Activated B cell treated with CpG ODN at 0.5 μM for 24 hours (primary cell): ENCODE measurements around the gene SAMM50. TPM values are rescaled to one million over a fixed set of nuclear protein-coding genes. Genes with fewer than 3 reads are reported as not detected.

ENCODE experiments used
- ATAC-seq: fragments of 200-7000 bp; cut with Tn5 transposase; one replicate; pipeline ENCODE4 v1.10.0; 2021; ENCODE audit warnings: low read depth, mild to moderate bottlenecking, moderate library complexity
- CTCF ChIA-PET: fragments of 350-600 bp; sonication (Branson Sonifier 250); formaldehyde crosslinking; loops from one replicate; lab custom pipeline; 2021; ENCODE audit warnings: antibody characterized with exemption; lab: Charles Lee
- POLR2A ChIA-PET: fragments of 350-600 bp; sonication (Branson Sonifier 250); formaldehyde crosslinking; loops from one replicate; lab custom pipeline; 2021; ENCODE audit warnings: antibody characterized with exemption; lab: Charles Lee
- DNase-seq: peaks from one replicate; pipeline ENCODE4 v3.0.0; 2022
- H3K27ac Mint-ChIP-seq: one replicate; pipeline ENCODE4 v1.8.0; 2020; ENCODE audit warnings: mixed read lengths
- H3K27me3 Mint-ChIP-seq: one replicate; pipeline ENCODE4 v1.8.0; 2021; ENCODE audit warnings: mixed read lengths
- H3K36me3 Mint-ChIP-seq: one replicate; pipeline ENCODE4 v1.8.0; 2021; ENCODE audit warnings: low read depth, mixed read lengths
- H3K4me1 Mint-ChIP-seq: one replicate; pipeline ENCODE4 v1.8.0; 2021; ENCODE audit warnings: mixed read lengths
- H3K4me3 Mint-ChIP-seq: one replicate; pipeline ENCODE4 v1.8.0; 2020; ENCODE audit warnings: mild to moderate bottlenecking, mixed read lengths
- H3K9me3 Mint-ChIP-seq: one replicate; pipeline ENCODE4 v1.8.0; 2020; ENCODE audit warnings: mixed read lengths
- CTCF ChIP-seq: fragments of 200-600 bp; IDR thresholded peaks from one replicate; pipeline ENCODE4 v1.8.0; 2022; ENCODE audit warnings: antibody characterized with exemption, mild to moderate bottlenecking
- intact Hi-C: fragments of 100-400 bp; cut with micrococcal nuclease; formaldehyde crosslinking; loops from one replicate; pipeline ENCODE4 v1.15.1; 2024
- total RNA-seq: library from RNA; stranded (reverse); gene quantifications from 2 replicates; pipeline ENCODE4 v1.2.3, GENCODE V29; 2022

Gene SAMM50
- total RNA-seq, 1 donor from 2014 or later = 51.2 TPM

GRCh38 chr22:43992331-43992821 lies 37.1 kb downstream of the SAMM50 start:
- no peak for DNase-seq
- Mint-ChIP-seq H3K9me3 (no peaks in the 10 kb centered on the region), H3K36me3 (peaks cover 88% of the 10 kb centered on the region), H3K4me3 (no peak overlapping the region), H3K27me3 (no peaks in the 10 kb centered on the region), H3K4me1 (peaks cover 41% of the 10 kb centered on the region), H3K27ac (no peak overlapping the region)
- ChIA-PET POLR2A (interaction anchor here (1.2 to 5.8 kb wide), 3 partner anchors 33 to 93 kb away, joined by 4 to 61 read pairs (median 43); partner anchors contain the start of gene PARVB), CTCF (interaction anchor here (1.2 to 11.3 kb wide), 14 partner anchors 8 to 575 kb away, joined by 3 to 537 read pairs (median 10); partner anchors contain the start of gene PARVB)
- no peak for ATAC-seq
- intact Hi-C loops = loop anchor here (5.0 kb wide), 1 partner anchor 340 kb away; no protein-coding TSS in a partner anchor
- no peak for TF ChIP-seq CTCF

- DNase-seq (peak; percentile 53), ATAC-seq (peak; percentile 74)
- POLR2A ChIA-PET = interaction anchor here (1.1 to 5.8 kb wide), 6 partner anchors 32 to 188 kb away, joined by 3 to 61 read pairs (median 6); partner anchors contain the start of genes PARVB and PARVG
- no peaks in the 10 kb centered on the region for H3K9me3 Mint-ChIP-seq
- H3K27ac Mint-ChIP-seq = peak overlapping the region; percentile 59
- no peaks in the 10 kb centered on the region for H3K27me3 Mint-ChIP-seq
- peak; percentile 66 for TF ChIP-seq CTCF
- CTCF ChIA-PET = interaction anchor here (0.6 to 11.3 kb wide), 43 partner anchors 8 to 633 kb away, joined by 3 to 537 read pairs (median 5); partner anchors contain the start of genes PARVB, PNPLA3 and SAMM50
- H3K4me3 Mint-ChIP-seq = peak overlapping the region; percentile 39
- H3K36me3 Mint-ChIP-seq = peaks cover 82% of the 10 kb centered on the region
- peaks cover 46% of the 10 kb centered on the region for H3K4me1 Mint-ChIP-seq
- intact Hi-C loops = loop anchor here (1.0 to 5.0 kb wide), 5 partner anchors 88 to 633 kb away; no protein-coding TSS in a partner anchor
These were observed 38.0 kb downstream of the SAMM50 start for GRCh38 chr22:43993072-43993760.

GRCh38 chr22:43994006-43994405 lies 38.8 kb downstream of the SAMM50 start:
- H3K4me3 Mint-ChIP-seq = no peak overlapping the region
- H3K4me1 Mint-ChIP-seq = peaks cover 50% of the 10 kb centered on the region
- peaks cover 82% of the 10 kb centered on the region for H3K36me3 Mint-ChIP-seq
- intact Hi-C loops = loop anchor here (5.0 kb wide), 1 partner anchor 338 kb away; no protein-coding TSS in a partner anchor
- no peak for DNase-seq
- CTCF ChIA-PET = interaction anchor here (0.8 to 11.3 kb wide), 31 partner anchors 9 to 632 kb away, joined by 3 to 537 read pairs (median 6); partner anchors contain the start of gene PARVB
- H3K27me3 Mint-ChIP-seq = no peaks in the 10 kb centered on the region
- no peak for TF ChIP-seq CTCF
- ATAC-seq = no peak
- peak overlapping the region; percentile 59 for H3K27ac Mint-ChIP-seq
- POLR2A ChIA-PET = interaction anchor here (1.1 to 5.8 kb wide), 5 partner anchors 32 to 187 kb away, joined by 3 to 61 read pairs (median 6); partner anchors contain the start of genes PARVB and PARVG
- no peaks in the 10 kb centered on the region for H3K9me3 Mint-ChIP-seq

- DNase-seq (no peak), ATAC-seq (no peak)
- H3K4me1 Mint-ChIP-seq = peaks cover 54% of the 10 kb centered on the region
- intact Hi-C loops = loop anchor here (5.0 kb wide), 1 partner anchor 338 kb away; no protein-coding TSS in a partner anchor
- H3K27ac Mint-ChIP-seq = peak overlapping the region; percentile 82
- no peaks in the 10 kb centered on the region for H3K27me3 Mint-ChIP-seq
- H3K4me3 Mint-ChIP-seq = no peak overlapping the region
- no peak for TF ChIP-seq CTCF
- POLR2A ChIA-PET = interaction anchor here (1.1 to 5.8 kb wide), 4 partner anchors 31 to 187 kb away, joined by 3 to 61 read pairs (median 24); partner anchors contain the start of genes PARVB and PARVG
- CTCF ChIA-PET = interaction anchor here (1.2 to 11.3 kb wide), 14 partner anchors 10 to 632 kb away, joined by 3 to 537 read pairs (median 14); partner anchors contain the start of gene PARVB
- no peaks in the 10 kb centered on the region for H3K9me3 Mint-ChIP-seq
- H3K36me3 Mint-ChIP-seq = peaks cover 80% of the 10 kb centered on the region
These were observed 39.2 kb downstream of the SAMM50 start for GRCh38 chr22:43994416-43994815.
